GM21528 (cell line): ENCODE results near the gene SMIM13.
"Not testable (repeated sequence)": the region's sequence is repeated elsewhere in the genome, so short reads cannot be mapped to it uniquely, and the experiment has no call there.

Source experiments
- ATAC-seq: cut with Tn5 transposase; IDR thresholded peaks from one replicate; pipeline ENCODE4 v1.9.1; 2021; ENCODE audit warnings: mild to moderate bottlenecking, moderate library complexity; ENCODE audit not compliant: unreplicated experiment, low FRiP score

The SMIM13 gene

GRCh38 chr6:11083491-11083890, 10.1 kb upstream of the SMIM13 start:
- no peak for ATAC-seq

GRCh38 chr6:11083956-11084355, 9.7 kb upstream of the SMIM13 start:
- ATAC-seq, result no peak

- no peak for ATAC-seq
These were observed 7.7 kb upstream of the SMIM13 start for GRCh38 chr6:11085758-11086435.

- ATAC-seq, result not testable (repeated sequence)
These were observed 6.4 kb upstream of the SMIM13 start for GRCh38 chr6:11087141-11087812.

GRCh38 chr6:11089695-11090094, 3.9 kb upstream of the SMIM13 start:
- ATAC-seq, result no peak

GRCh38 chr6:11091141-11091540, 2.5 kb upstream of the SMIM13 start:
- ATAC-seq, result not testable (repeated sequence)

- peak; percentile 36 for ATAC-seq
These were observed 812 bp upstream of the SMIM13 start for GRCh38 chr6:11092668-11093375.

- peak; percentile 31 for ATAC-seq
These were observed 333 bp upstream of the SMIM13 start for GRCh38 chr6:11093376-11093625.

- ATAC-seq, result peak; percentile 51
These were observed 797 bp downstream of the SMIM13 start for GRCh38 chr6:11094411-11094851.

GRCh38 chr6:11094941-11095340, 1.3 kb downstream of the SMIM13 start:
- no peak for ATAC-seq

GRCh38 chr6:11096109-11096508, 2.5 kb downstream of the SMIM13 start:
- ATAC-seq, result no peak

- no peak for ATAC-seq
These were observed 3.8 kb downstream of the SMIM13 start for GRCh38 chr6:11097476-11097875.

GRCh38 chr6:11098004-11098403, 4.4 kb downstream of the SMIM13 start:
- ATAC-seq, result no peak

- no peak for ATAC-seq
These were observed 7.8 kb downstream of the SMIM13 start for GRCh38 chr6:11101417-11101816.

- ATAC-seq, result no peak
These were observed 9.4 kb downstream of the SMIM13 start for GRCh38 chr6:11103065-11103464.

GRCh38 chr6:11108726-11109125, 15.1 kb downstream of the SMIM13 start:
- ATAC-seq, result no peak

- ATAC-seq, result no peak
These were observed 17.5 kb downstream of the SMIM13 start, which contains the start of gene ERVFRD-1 for GRCh38 chr6:11110921-11111768. Gene ERVFRD-1, minus strand, starts transcription at chr6:11111725. Its CDS starts 6,415 bp downstream, at chr6:11105310.

GRCh38 chr6:11111769-11112437, 18.3 kb downstream of the SMIM13 start:
- no peak for ATAC-seq

- no peak for ATAC-seq
These were observed 19.4 kb downstream of the SMIM13 start for GRCh38 chr6:11113038-11113437.
